CD14-positive monocyte (primary cell): ENCODE data around the gene CDH18. TPM values are rescaled to one million over a fixed set of nuclear protein-coding genes. Genes with fewer than 3 reads are reported as not detected.

Source experiments
- DNase-seq, 3 donors: peaks; one replicate each; pipeline ENCODE4 v3.0.0-alpha.2; 2011 to 2022
- H2AFZ ChIP-seq: 2 replicates; pipeline ENCODE4 v1.6.0; 2012; ENCODE audit warnings: mild to moderate bottlenecking, low read depth, low read length, inconsistent platforms; ENCODE audit not compliant: insufficient read depth, poor library complexity, severe bottlenecking
- H3K27ac ChIP-seq, 2 donors: 1 replicate in 1 of 2; 2 replicates in 1 of 2; pipeline ENCODE4 v1.5.1; 2012 to 2013; ENCODE audit warnings: low read length in 2 of 2, control low read depth in 1 of 2, inconsistent platforms in 1 of 2, low read depth in 1 of 2, mild to moderate bottlenecking in 1 of 2
- H3K27me3 ChIP-seq, 2 donors: one replicate each; pipeline versions ENCODE4 v1.6.0 to v1.6.1; 2011 to 2013; ENCODE audit warnings: low read length in 2 of 2; ENCODE audit not compliant: control insufficient read depth in 2 of 2, insufficient read depth in 2 of 2
- H3K36me3 ChIP-seq, 2 donors: replicated peaks in 1 of 2; 1 replicate in 1 of 2; 2 replicates in 1 of 2; pipeline versions ENCODE4 v1.5.1 to v1.6.1; 2012 to 2013; ENCODE audit warnings: low read length in 2 of 2, control low read depth in 1 of 2, inconsistent platforms in 1 of 2, mild to moderate bottlenecking in 1 of 2; ENCODE audit not compliant: insufficient read depth in 2 of 2, control insufficient read depth in 1 of 2
- H3K4me1 ChIP-seq, 2 donors: 1 replicate in 1 of 2; 2 replicates in 1 of 2; pipeline versions ENCODE4 v1.5.1 to v1.6.1; 2012 to 2013; ENCODE audit warnings: low read length in 2 of 2, control low read depth in 1 of 2, inconsistent platforms in 1 of 2, mild to moderate bottlenecking in 1 of 2, moderate library complexity in 1 of 2; ENCODE audit not compliant: insufficient read depth in 2 of 2, control insufficient read depth in 1 of 2
- H3K4me2 ChIP-seq: replicated peaks from 2 replicates; pipeline ENCODE3; 2012; ENCODE audit warnings: low read length, moderate library complexity, mild to moderate bottlenecking; ENCODE audit not compliant: poor library complexity, severe bottlenecking; ENCODE audit errors: extremely low read depth
- H3K4me3 ChIP-seq, 3 experiments: fragments of 200-600 bp in 1 of 3; sonication (generic) in 1 of 3; replicated peaks in 1 of 3; 1 replicate in 2 of 3; 2 replicates in 1 of 3; pipeline ENCODE4 v1.5.1; 2011 to 2013; ENCODE audit warnings: low read length in 3 of 3, mild to moderate bottlenecking in 3 of 3, control low read depth in 2 of 3, low read depth in 2 of 3, inconsistent platforms in 1 of 3, moderate library complexity in 1 of 3
- H3K79me2 ChIP-seq: 2 replicates; pipeline ENCODE4 v1.6.0; 2012; ENCODE audit warnings: mild to moderate bottlenecking, control low read depth, inconsistent platforms, low read length, moderate library complexity; ENCODE audit not compliant: insufficient read depth
- H3K9ac ChIP-seq: 2 replicates; pipeline ENCODE4 v1.6.0; 2017; ENCODE audit warnings: low read length, mild to moderate bottlenecking; ENCODE audit not compliant: insufficient read depth, poor library complexity, severe bottlenecking
- H3K9me3 ChIP-seq, 2 donors: replicated peaks in 1 of 2; 1 replicate in 1 of 2; 2 replicates in 1 of 2; pipeline versions ENCODE4 v1.5.1 to v1.6.1; 2012 to 2013; ENCODE audit warnings: low read length in 2 of 2, control low read depth in 1 of 2; ENCODE audit not compliant: control insufficient read depth in 1 of 2, insufficient read depth in 1 of 2
- H4K20me1 ChIP-seq: 2 replicates; pipeline ENCODE4 v1.6.0; 2012; ENCODE audit warnings: mild to moderate bottlenecking, low read length, control low read depth, moderate library complexity; ENCODE audit not compliant: insufficient read depth
- H3K27ac Mint-ChIP-seq, 7 donors: one replicate each; pipeline ENCODE4 v1.8.0; 2020; ENCODE audit warnings: mild to moderate bottlenecking in 7 of 7, mixed read lengths in 7 of 7, moderate library complexity in 6 of 7, inconsistent platforms in 2 of 7
- H3K27me3 Mint-ChIP-seq, 3 donors: one replicate each; pipeline ENCODE4 v1.8.0; 2021 to 2022; ENCODE audit warnings: low read depth in 3 of 3, mild to moderate bottlenecking in 3 of 3, mixed read lengths in 3 of 3, moderate library complexity in 3 of 3, inconsistent platforms in 1 of 3
- H3K36me3 Mint-ChIP-seq, 2 donors: one replicate each; pipeline ENCODE4 v1.8.0; 2020; ENCODE audit warnings: mixed read lengths in 2 of 2, inconsistent platforms in 1 of 2, mild to moderate bottlenecking in 1 of 2
- H3K4me1 Mint-ChIP-seq: one replicate; pipeline ENCODE4 v1.8.0; 2020; ENCODE audit warnings: mild to moderate bottlenecking, mixed read lengths
- H3K4me3 Mint-ChIP-seq, 2 donors: one replicate each; pipeline ENCODE4 v1.8.0; 2020; ENCODE audit warnings: mild to moderate bottlenecking in 2 of 2, mixed read lengths in 2 of 2, moderate library complexity in 1 of 2
- H3K9me3 Mint-ChIP-seq, 7 donors: one replicate each; pipeline ENCODE4 v1.8.0; 2020 to 2022; ENCODE audit warnings: mixed read lengths in 7 of 7, mild to moderate bottlenecking in 6 of 7, moderate library complexity in 6 of 7, inconsistent platforms in 2 of 7
- CTCF ChIP-seq: fragments of 200-600 bp; IDR thresholded peaks from one replicate; pipeline ENCODE4 v1.8.0; 2022; ENCODE audit warnings: antibody characterized with exemption, mild to moderate bottlenecking
- WGBS: methylation state at CpG from one replicate; pipeline ENCODE4 v1.1.5; 2013; ENCODE audit warnings: missing lambda C conversion rate; ENCODE audit not compliant: insufficient coverage; 5-methylcytosine and 5-hydroxymethylcytosine counted together
- intact Hi-C, 2 donors: fragments of 100-400 bp; cut with micrococcal nuclease; formaldehyde crosslinking; loops; one replicate each; pipeline versions ENCODE4 v1.15.0 to v1.15.1; 2023
- polyA plus RNA-seq, 3 donors: library from polyadenylated mRNA; depleted of rRNA in 1 of 3; unstranded in 2 of 3; stranded (reverse) in 1 of 3; fragments of 300-500 nt in 2 of 3; fragments of >200 nt in 1 of 3; fragmentation: Illumina TruSeq in 2 of 3; gene quantifications; 1 replicate in 2 of 3; 2 replicates in 1 of 3; pipeline ENCODE4 v1.2.3, GENCODE V29; 2012 to 2021

Gene CDH18
- polyA plus RNA-seq, 3 donors: not detected

DNA sequence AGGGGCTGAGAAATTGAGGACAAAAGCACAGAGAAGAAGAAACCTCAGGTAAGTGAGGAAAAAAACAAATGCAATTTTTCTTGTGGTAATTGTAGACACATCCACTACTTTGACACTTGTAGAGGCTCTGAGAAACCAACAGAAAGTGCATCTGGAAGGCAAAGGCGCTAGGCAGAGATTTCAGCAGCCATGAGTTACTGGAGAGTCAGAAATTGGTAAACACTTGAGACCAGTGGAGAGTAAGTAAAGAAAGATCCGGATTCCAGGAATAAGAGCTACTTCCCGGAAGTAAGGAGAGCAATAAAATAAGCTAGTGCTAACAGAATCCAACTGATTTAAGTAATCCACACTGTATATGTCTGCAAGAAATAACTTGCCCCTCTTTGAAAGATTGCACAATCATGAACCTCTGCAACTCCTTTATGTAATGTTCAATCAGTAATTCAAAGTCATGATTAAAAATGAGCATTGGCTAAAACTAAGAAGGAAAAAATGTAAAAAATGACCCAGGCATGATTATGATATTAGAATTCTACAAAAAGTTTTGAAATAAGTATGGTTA, 382.1 kb downstream of the CDH18 start:
- H3K4me1 Mint-ChIP-seq: no peaks in the 10 kb centered on the region
- no peak overlapping the region for H3K9ac ChIP-seq
- no peaks in the 10 kb centered on the region for H3K4me1 ChIP-seq
- peaks cover 0 to 5% of the 10 kb centered on the region in 2 donors for H3K9me3 ChIP-seq
- H3K27me3 Mint-ChIP-seq: peaks cover 0 to 1% (median 0%) of the 10 kb centered on the region in 3 donors
- H4K20me1 ChIP-seq: no peaks in the 10 kb centered on the region
- H3K9me3 Mint-ChIP-seq: peaks cover 0 to 3% (median 0%) of the 10 kb centered on the region in 7 donors
- no peak overlapping the region for H3K4me3 Mint-ChIP-seq
- no peaks in the 10 kb centered on the region for H3K36me3 Mint-ChIP-seq
- H3K4me2 ChIP-seq: no peak overlapping the region
- no peaks in the 10 kb centered on the region for H3K36me3 ChIP-seq
- no peak for DNase-seq
- intact Hi-C loops: no loop called here
- H3K27ac ChIP-seq: no peak overlapping the region
- H3K4me3 ChIP-seq: no peak overlapping the region
- H3K27me3 ChIP-seq: no peaks in the 10 kb centered on the region
- no peak overlapping the region for H2AFZ ChIP-seq
- no peaks in the 10 kb centered on the region for H3K79me2 ChIP-seq
- TF ChIP-seq CTCF: no peak
- H3K27ac Mint-ChIP-seq: no peak overlapping the region
- no CpG with 5 or more reads among the region's 3 CpGs for WGBS

GRCh38 chr5:19584131-19584530, 403.9 kb downstream of the CDH18 start:
- Histone ChIP-seq H3K27ac (no peak overlapping the region), H3K9ac (no peak overlapping the region), H4K20me1 (no peaks in the 10 kb centered on the region), H3K79me2 (no peaks in the 10 kb centered on the region), H3K36me3 (no peaks in the 10 kb centered on the region), H3K9me3 (peaks cover 0 to 5% of the 10 kb centered on the region in 2 donors), H3K4me1 (no peaks in the 10 kb centered on the region), H3K4me2 (no peak overlapping the region), H2AFZ (no peak overlapping the region), H3K4me3 (no peak overlapping the region), H3K27me3 (no peaks in the 10 kb centered on the region)
- no peaks in the 10 kb centered on the region for H3K36me3 Mint-ChIP-seq
- no peak overlapping the region for H3K27ac Mint-ChIP-seq
- H3K27me3 Mint-ChIP-seq: no peaks in the 10 kb centered on the region
- H3K4me3 Mint-ChIP-seq: no peak overlapping the region
- intact Hi-C loops: no loop called here
- no CpG with 5 or more reads among the region's 2 CpGs for WGBS
- H3K9me3 Mint-ChIP-seq: peaks cover 0 to 3% (median 0%) of the 10 kb centered on the region in 7 donors
- H3K4me1 Mint-ChIP-seq: no peaks in the 10 kb centered on the region
- TF ChIP-seq CTCF: no peak
- no peak for DNase-seq
